HEK293 (cell line): Measurements from ENCODE around the gene P3H4.

ENCODE experiments used
- CTCF ChIA-PET: fragments of 350-600 bp; formaldehyde crosslinking; extraction: SDS; loops from one replicate; lab custom pipeline; 2021; ENCODE audit warnings: antibody characterized with exemption; lab: Yijun Ruan, JAX
- POLR2A ChIA-PET: fragments of 300-600 bp; formaldehyde crosslinking; extraction: SDS; loops from one replicate; lab custom pipeline; 2020; ENCODE audit warnings: antibody characterized with exemption, inconsistent platforms; lab: Yijun Ruan, JAX
- H3K27ac ChIP-seq: fragments of 200-500 bp; sonication (Bioruptor generic); 2 replicates; pipeline ENCODE4 v1.5.1; 2014; ENCODE audit warnings: low read depth, low read length, control low read depth, inconsistent platforms; ENCODE audit errors: extremely low read depth
- H3K36me3 ChIP-seq, 2 experiments: fragments of 200-500 bp in 1 of 2; sonication (Bioruptor generic) in 1 of 2; 1 replicate in 1 of 2; 2 replicates in 1 of 2; pipeline ENCODE4 v1.5.1; 2014 to 2017; ENCODE audit warnings: inconsistent platforms in 2 of 2, low read length in 2 of 2; ENCODE audit not compliant: control insufficient read depth in 2 of 2, insufficient read depth in 1 of 2
- H3K4me1 ChIP-seq: fragments of 200-500 bp; sonication (Bioruptor generic); 2 replicates; pipeline ENCODE4 v1.5.1; 2014; ENCODE audit warnings: mild to moderate bottlenecking, low read length, inconsistent platforms; ENCODE audit not compliant: control insufficient read depth, insufficient read depth
- H3K4me3 ChIP-seq: 2 replicates; pipeline ENCODE4 v1.5.1; 2011; ENCODE audit warnings: low read depth, mild to moderate bottlenecking, control low read depth, low read length, moderate library complexity
- H3K9me3 ChIP-seq: fragments of 200-500 bp; sonication (Bioruptor generic); 2 replicates; pipeline ENCODE4 v1.5.1; 2014; ENCODE audit warnings: low read depth, low read length, inconsistent platforms; ENCODE audit not compliant: control insufficient read depth, insufficient read depth
- EGR2 ChIP-seq: fragments of 450-650 bp; formaldehyde crosslinking; IDR thresholded peaks from 2 replicates; pipeline ENCODE4 v1.5.1; 2016; ENCODE audit warnings: low read depth, missing biosample characterization, missing genetic modification characterization
- GLIS1 ChIP-seq: fragments of 450-650 bp; formaldehyde crosslinking; IDR thresholded peaks from 2 replicates; pipeline ENCODE4 v1.5.1; 2016; ENCODE audit warnings: missing biosample characterization, missing genetic modification characterization
- GLIS2 ChIP-seq: fragments of 450-650 bp; formaldehyde crosslinking; IDR thresholded peaks from 2 replicates; pipeline ENCODE4 v1.5.1; 2016; ENCODE audit warnings: missing biosample characterization, missing genetic modification characterization
- KLF1 ChIP-seq: fragments of 450-650 bp; formaldehyde crosslinking; IDR thresholded peaks from 2 replicates; pipeline ENCODE4 v1.5.1; 2016; ENCODE audit warnings: missing biosample characterization, missing genetic modification characterization
- PRDM1 ChIP-seq: fragments of 450-650 bp; formaldehyde crosslinking; IDR thresholded peaks from 2 replicates; pipeline ENCODE4; 2016; ENCODE audit warnings: missing biosample characterization, missing genetic modification characterization
- SCRT2 ChIP-seq: fragments of 450-650 bp; formaldehyde crosslinking; IDR thresholded peaks from 2 replicates; pipeline ENCODE4 v1.5.1; 2016; ENCODE audit warnings: missing biosample characterization, missing genetic modification characterization
- ZFP69B ChIP-seq: fragments of 450-650 bp; formaldehyde crosslinking; IDR thresholded peaks from 2 replicates; pipeline ENCODE4 v1.5.1; 2016; ENCODE audit warnings: missing biosample characterization, missing genetic modification characterization
- ZNF133 ChIP-seq: fragments of 450-650 bp; formaldehyde crosslinking; IDR thresholded peaks from 2 replicates; pipeline ENCODE4 v1.5.1; 2016; ENCODE audit warnings: missing biosample characterization, missing genetic modification characterization
- ZNF146 ChIP-seq: fragments of 450-650 bp; formaldehyde crosslinking; IDR thresholded peaks from 2 replicates; pipeline ENCODE4 v1.5.1; 2016; ENCODE audit warnings: missing biosample characterization, missing genetic modification characterization
- ZNF157 ChIP-seq: fragments of 450-650 bp; formaldehyde crosslinking; IDR thresholded peaks from 2 replicates; pipeline ENCODE4 v1.5.1; 2016; ENCODE audit warnings: missing biosample characterization, missing genetic modification characterization
- ZNF24 ChIP-seq: fragments of 450-650 bp; formaldehyde crosslinking; IDR thresholded peaks from 2 replicates; pipeline ENCODE4 v1.5.1; 2016; ENCODE audit warnings: missing biosample characterization, missing genetic modification characterization
- ZNF366 ChIP-seq: fragments of 450-650 bp; formaldehyde crosslinking; conservative IDR thresholded peaks from 2 replicates; pipeline ENCODE4 v1.5.1; 2016; ENCODE audit warnings: missing biosample characterization, missing genetic modification characterization
- ZNF423 ChIP-seq: fragments of 450-650 bp; formaldehyde crosslinking; IDR thresholded peaks from 2 replicates; pipeline ENCODE4 v1.5.1; 2016; ENCODE audit warnings: missing biosample characterization, missing genetic modification characterization
- ZNF621 ChIP-seq: fragments of 450-650 bp; formaldehyde crosslinking; IDR thresholded peaks from 2 replicates; pipeline ENCODE4 v1.5.1; 2017; ENCODE audit warnings: missing biosample characterization, missing genetic modification characterization
- ZNF626 ChIP-seq: fragments of 450-650 bp; sonication (Bioruptor Pico); formaldehyde crosslinking; IDR thresholded peaks from 2 replicates; pipeline ENCODE4 v1.5.1; 2018; ENCODE audit warnings: missing biosample characterization, missing genetic modification characterization, inconsistent platforms
- ZNF76 ChIP-seq: fragments of 450-650 bp; formaldehyde crosslinking; IDR thresholded peaks from 2 replicates; pipeline ENCODE4; 2016; ENCODE audit warnings: low read depth, missing biosample characterization, missing genetic modification characterization, borderline replicate concordance
- TF ChIP-seq, protein P1 (sequence below): fragments of 450-650 bp; formaldehyde crosslinking; IDR thresholded peaks from 2 replicates; pipeline ENCODE4 v1.5.1; 2016; ENCODE audit warnings: missing biosample characterization, missing genetic modification characterization
- TF ChIP-seq, protein P2 (sequence below): fragments of 450-650 bp; formaldehyde crosslinking; IDR thresholded peaks from 2 replicates; pipeline ENCODE4 v1.5.1; 2016; ENCODE audit warnings: missing biosample characterization, missing genetic modification characterization
- TF ChIP-seq, protein P3 (sequence below): fragments of 450-650 bp; formaldehyde crosslinking; IDR thresholded peaks from 2 replicates; pipeline ENCODE4 v1.5.1; 2017; ENCODE audit warnings: missing biosample characterization, missing genetic modification characterization
- TF ChIP-seq, protein P4 (sequence below): fragments of 450-650 bp; formaldehyde crosslinking; IDR thresholded peaks from 2 replicates; pipeline ENCODE4 v1.5.1; 2016; ENCODE audit warnings: missing biosample characterization, missing genetic modification characterization

The P3H4 gene

DNA sequence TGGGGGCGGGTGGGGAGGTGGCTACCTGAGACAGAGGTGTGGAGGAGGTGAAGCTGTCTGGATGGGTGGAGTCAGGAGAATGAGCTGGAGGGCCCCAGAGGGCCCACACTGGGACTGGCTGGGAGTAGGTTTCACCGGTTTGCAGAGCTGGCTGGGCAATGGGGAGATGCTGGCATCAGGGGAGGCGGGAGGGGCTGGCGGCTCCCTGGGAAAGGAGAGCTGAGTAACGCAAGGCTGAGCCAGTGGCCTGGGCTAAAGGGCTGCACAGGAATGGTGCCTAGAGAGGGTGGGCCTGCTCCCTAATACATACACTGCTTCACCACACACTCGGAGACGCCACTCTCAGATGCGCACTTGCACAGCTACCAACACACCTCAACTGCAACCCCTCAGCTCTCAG, 12.4 kb downstream of the P3H4 start:
- POLR2A ChIA-PET, result interaction anchor here (1.4 to 6.4 kb wide), 2 partner anchors 12 to 14 kb away, joined by 4 to 105 read pairs; partner anchors contain the start of genes JUP and P3H4
- TF ChIP-seq KLF1 (tag by site-specific recombination), result 0 out of 2 replicates have a peak, but pooled peaks have one; percentile 24
- TF ChIP-seq, protein P1, sequence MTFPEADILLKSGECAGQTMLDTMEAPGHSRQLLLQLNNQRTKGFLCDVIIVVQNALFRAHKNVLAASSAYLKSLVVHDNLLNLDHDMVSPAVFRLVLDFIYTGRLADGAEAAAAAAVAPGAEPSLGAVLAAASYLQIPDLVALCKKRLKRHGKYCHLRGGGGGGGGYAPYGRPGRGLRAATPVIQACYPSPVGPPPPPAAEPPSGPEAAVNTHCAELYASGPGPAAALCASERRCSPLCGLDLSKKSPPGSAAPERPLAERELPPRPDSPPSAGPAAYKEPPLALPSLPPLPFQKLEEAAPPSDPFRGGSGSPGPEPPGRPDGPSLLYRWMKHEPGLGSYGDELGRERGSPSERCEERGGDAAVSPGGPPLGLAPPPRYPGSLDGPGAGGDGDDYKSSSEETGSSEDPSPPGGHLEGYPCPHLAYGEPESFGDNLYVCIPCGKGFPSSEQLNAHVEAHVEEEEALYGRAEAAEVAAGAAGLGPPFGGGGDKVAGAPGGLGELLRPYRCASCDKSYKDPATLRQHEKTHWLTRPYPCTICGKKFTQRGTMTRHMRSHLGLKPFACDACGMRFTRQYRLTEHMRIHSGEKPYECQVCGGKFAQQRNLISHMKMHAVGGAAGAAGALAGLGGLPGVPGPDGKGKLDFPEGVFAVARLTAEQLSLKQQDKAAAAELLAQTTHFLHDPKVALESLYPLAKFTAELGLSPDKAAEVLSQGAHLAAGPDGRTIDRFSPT, result no peak
- TF ChIP-seq ZNF621 (tag by site-specific recombination), result no peak
- no peak for TF ChIP-seq ZNF76 (tag by site-specific recombination)
- no peak for TF ChIP-seq ZNF423 (tag by site-specific recombination)
- TF ChIP-seq SCRT2 (tag by site-specific recombination), result no peak
- TF ChIP-seq GLIS2 (tag by site-specific recombination), result 0 out of 2 replicates have a peak, but pooled peaks have one; percentile 24
- no peak for TF ChIP-seq EGR2 (tag by site-specific recombination)
- no peak for TF ChIP-seq ZNF157 (tag by site-specific recombination)
- TF ChIP-seq, protein P2, sequence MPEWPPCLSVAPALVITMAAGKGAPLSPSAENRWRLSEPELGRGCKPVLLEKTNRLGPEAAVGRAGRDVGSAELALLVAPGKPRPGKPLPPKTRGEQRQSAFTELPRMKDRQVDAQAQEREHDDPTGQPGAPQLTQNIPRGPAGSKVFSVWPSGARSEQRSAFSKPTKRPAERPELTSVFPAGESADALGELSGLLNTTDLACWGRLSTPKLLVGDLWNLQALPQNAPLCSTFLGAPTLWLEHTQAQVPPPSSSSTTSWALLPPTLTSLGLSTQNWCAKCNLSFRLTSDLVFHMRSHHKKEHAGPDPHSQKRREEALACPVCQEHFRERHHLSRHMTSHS (tag by site-specific recombination), result no peak
- TF ChIP-seq ZFP69B (tag by site-specific recombination), result no peak
- no peak for TF ChIP-seq ZNF133 (tag by site-specific recombination)
- TF ChIP-seq ZNF626, result no peak
- TF ChIP-seq GLIS1 (tag by site-specific recombination), result 0 out of 2 replicates have a peak, but pooled peaks have one; percentile 11
- TF ChIP-seq, all 188 proteins: peak for 3
- peaks cover 4 to 17% of the 10 kb centered on the region in 2 experiments; a peak in 2 of 3 replicates for H3K36me3 ChIP-seq
- H3K4me1 ChIP-seq, result peaks cover 9% of the 10 kb centered on the region
- no peak overlapping the region for H3K27ac ChIP-seq
- no peaks in the 10 kb centered on the region for H3K9me3 ChIP-seq
- no peak overlapping the region for H3K4me3 ChIP-seq
- CTCF ChIA-PET, result interaction anchor here (1.0 to 10.6 kb wide), 5 partner anchors 14 to 104 kb away, joined by 4 to 108 read pairs (median 6); partner anchors contain the start of gene JUP

DNA sequence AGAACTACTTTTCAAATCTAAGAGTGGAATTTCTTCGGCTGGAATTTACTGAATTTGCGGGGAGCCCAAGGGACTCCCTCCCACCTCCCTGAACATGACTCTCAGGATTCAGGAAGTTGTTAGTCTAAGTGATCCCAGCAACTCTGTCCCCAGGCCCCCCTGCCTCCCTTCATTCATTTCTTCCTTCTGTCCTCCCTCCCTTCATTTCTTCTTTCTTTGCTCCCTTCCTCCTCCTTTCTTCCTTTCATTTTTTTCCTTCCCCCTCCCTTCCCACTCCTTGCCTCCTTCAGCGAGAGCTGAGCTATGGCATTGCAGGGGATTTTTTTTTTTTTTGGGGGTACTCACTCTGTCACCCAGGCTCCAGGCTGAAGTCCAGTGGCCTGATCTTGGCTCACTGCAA, 14.4 kb downstream of the P3H4 start:
- Histone ChIP-seq H3K36me3 (peaks cover 4 to 7% of the 10 kb centered on the region in 2 experiments; a peak in 2 of 3 replicates), H3K9me3 (no peaks in the 10 kb centered on the region), H3K4me3 (no peak overlapping the region), H3K4me1 (peaks cover 23% of the 10 kb centered on the region), H3K27ac (no peak overlapping the region)
- POLR2A ChIA-PET, result interaction anchor here (5.0 to 6.4 kb wide), 2 partner anchors 12 kb away, joined by 38 to 105 read pairs; partner anchors contain the start of gene JUP
- CTCF ChIA-PET, result interaction anchor here (0.6 to 10.6 kb wide), 5 partner anchors 7 to 60 kb away, joined by 3 to 108 read pairs (median 6); partner anchors contain the start of genes JUP and P3H4
- no peak for TF ChIP-seq ZNF146 (tag by site-specific recombination)
- 0 out of 2 replicates have a peak, but pooled peaks have one; percentile 30 for TF ChIP-seq PRDM1
- TF ChIP-seq, protein P3, sequence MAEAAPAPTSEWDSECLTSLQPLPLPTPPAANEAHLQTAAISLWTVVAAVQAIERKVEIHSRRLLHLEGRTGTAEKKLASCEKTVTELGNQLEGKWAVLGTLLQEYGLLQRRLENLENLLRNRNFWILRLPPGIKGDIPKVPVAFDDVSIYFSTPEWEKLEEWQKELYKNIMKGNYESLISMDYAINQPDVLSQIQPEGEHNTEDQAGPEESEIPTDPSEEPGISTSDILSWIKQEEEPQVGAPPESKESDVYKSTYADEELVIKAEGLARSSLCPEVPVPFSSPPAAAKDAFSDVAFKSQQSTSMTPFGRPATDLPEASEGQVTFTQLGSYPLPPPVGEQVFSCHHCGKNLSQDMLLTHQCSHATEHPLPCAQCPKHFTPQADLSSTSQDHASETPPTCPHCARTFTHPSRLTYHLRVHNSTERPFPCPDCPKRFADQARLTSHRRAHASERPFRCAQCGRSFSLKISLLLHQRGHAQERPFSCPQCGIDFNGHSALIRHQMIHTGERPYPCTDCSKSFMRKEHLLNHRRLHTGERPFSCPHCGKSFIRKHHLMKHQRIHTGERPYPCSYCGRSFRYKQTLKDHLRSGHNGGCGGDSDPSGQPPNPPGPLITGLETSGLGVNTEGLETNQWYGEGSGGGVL, result no peak
- peak; percentile 22; the same call in 1 of the 2 replicates for TF ChIP-seq ZNF24
- TF ChIP-seq ZNF366, result peak; percentile 71
- TF ChIP-seq, protein P4, sequence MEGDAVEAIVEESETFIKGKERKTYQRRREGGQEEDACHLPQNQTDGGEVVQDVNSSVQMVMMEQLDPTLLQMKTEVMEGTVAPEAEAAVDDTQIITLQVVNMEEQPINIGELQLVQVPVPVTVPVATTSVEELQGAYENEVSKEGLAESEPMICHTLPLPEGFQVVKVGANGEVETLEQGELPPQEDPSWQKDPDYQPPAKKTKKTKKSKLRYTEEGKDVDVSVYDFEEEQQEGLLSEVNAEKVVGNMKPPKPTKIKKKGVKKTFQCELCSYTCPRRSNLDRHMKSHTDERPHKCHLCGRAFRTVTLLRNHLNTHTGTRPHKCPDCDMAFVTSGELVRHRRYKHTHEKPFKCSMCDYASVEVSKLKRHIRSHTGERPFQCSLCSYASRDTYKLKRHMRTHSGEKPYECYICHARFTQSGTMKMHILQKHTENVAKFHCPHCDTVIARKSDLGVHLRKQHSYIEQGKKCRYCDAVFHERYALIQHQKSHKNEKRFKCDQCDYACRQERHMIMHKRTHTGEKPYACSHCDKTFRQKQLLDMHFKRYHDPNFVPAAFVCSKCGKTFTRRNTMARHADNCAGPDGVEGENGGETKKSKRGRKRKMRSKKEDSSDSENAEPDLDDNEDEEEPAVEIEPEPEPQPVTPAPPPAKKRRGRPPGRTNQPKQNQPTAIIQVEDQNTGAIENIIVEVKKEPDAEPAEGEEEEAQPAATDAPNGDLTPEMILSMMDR (tag by site-specific recombination), result no peak
